ENCODE results near the gene PIK3C2G.

- TF ChIP-seq EP300 (IDR thresholded peaks at IDR 0.05; ENCODE audit: borderline replicate concordance in 1 of 2, low read depth in 1 of 2, low read length in 1 of 2): no peak
- TF ChIP-seq REST (IDR thresholded peaks at IDR 0.05; ENCODE audit: low read depth, low read length): no peak
- no peak for TF ChIP-seq YY1 (IDR thresholded peaks at IDR 0.05; ENCODE audit: low read depth)
- no peak for TF ChIP-seq CTCF (IDR thresholded peaks at IDR 0.05)
- TF ChIP-seq FOXM1 (IDR thresholded peaks at IDR 0.05; ENCODE audit: low read depth): no peak
- TF ChIP-seq, protein P1, sequence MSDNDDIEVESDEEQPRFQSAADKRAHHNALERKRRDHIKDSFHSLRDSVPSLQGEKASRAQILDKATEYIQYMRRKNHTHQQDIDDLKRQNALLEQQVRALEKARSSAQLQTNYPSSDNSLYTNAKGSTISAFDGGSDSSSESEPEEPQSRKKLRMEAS (IDR thresholded peaks at IDR 0.05; ENCODE audit: low read depth): no peak
- TF ChIP-seq PBX3 (IDR thresholded peaks at IDR 0.05): no peak
Measured at GRCh38 chr12:18631339-18631738, 370.0 kb downstream of the PIK3C2G start.

Data from SK-N-SH (cell line).